Measurements from ENCODE around the gene HCN3. TPM values are rescaled to one million over a fixed set of nuclear protein-coding genes. Genes with fewer than 3 reads are reported as not detected.
"Not testable (repeated sequence)": the region's sequence is repeated elsewhere in the genome, so short reads cannot be mapped to it uniquely, and the experiment has no call there.

HCN3 gene
- total RNA-seq, 4 donors from 2014 or later = 6.6 to 12.8 (median 10.4) TPM

- no peak for DNase-seq (ENCODE audit: low spot score in 2 of 2)
- TF ChIP-seq POLR2A (IDR thresholded peaks at IDR 0.05) (no peak), EP300 (IDR thresholded peaks at IDR 0.05) (no peak), POLR2AphosphoS5 (IDR thresholded peaks at IDR 0.05) (no peak)
- TF ChIP-seq, protein P1, sequence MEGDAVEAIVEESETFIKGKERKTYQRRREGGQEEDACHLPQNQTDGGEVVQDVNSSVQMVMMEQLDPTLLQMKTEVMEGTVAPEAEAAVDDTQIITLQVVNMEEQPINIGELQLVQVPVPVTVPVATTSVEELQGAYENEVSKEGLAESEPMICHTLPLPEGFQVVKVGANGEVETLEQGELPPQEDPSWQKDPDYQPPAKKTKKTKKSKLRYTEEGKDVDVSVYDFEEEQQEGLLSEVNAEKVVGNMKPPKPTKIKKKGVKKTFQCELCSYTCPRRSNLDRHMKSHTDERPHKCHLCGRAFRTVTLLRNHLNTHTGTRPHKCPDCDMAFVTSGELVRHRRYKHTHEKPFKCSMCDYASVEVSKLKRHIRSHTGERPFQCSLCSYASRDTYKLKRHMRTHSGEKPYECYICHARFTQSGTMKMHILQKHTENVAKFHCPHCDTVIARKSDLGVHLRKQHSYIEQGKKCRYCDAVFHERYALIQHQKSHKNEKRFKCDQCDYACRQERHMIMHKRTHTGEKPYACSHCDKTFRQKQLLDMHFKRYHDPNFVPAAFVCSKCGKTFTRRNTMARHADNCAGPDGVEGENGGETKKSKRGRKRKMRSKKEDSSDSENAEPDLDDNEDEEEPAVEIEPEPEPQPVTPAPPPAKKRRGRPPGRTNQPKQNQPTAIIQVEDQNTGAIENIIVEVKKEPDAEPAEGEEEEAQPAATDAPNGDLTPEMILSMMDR (IDR thresholded peaks at IDR 0.05) = no peak
- Histone ChIP-seq H3K27ac (no peak overlapping the region), H3K36me3 (peaks cover 50% of the 10 kb centered on the region), H3K4me3 (no peak overlapping the region), H3K9me3 (no peaks in the 10 kb centered on the region), H3K4me1 (peaks cover 32% of the 10 kb centered on the region), H3K27me3 (no peaks in the 10 kb centered on the region)
- WGBS = 78% methylated on average over 6 of the region's 7 CpGs
Measured at GRCh38 chr1:155326631-155327037, 49.4 kb downstream of the HCN3 start.

DNA sequence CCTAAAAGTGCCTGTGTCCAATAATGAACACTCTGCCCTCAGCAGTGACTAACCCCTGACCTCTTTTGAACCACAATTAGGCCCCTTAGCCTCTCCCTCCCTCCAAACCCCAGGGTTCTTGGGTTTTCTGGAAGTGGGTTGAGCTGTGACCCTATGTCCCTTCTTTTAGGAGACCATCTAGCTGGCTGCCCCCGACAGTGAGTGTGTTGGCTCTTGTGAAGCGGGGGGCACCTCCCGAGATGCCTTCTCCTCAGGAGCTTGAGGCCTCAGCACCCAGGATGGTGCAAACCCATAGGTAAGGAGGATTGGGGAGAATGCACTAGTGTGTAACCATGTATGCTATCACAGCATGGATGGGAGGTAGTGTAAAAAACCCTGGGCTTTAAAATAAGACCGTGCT lies 50.7 kb downstream of the HCN3 start:
- TF ChIP-seq, protein P1 (IDR thresholded peaks at IDR 0.05) = no peak
- TF ChIP-seq EP300 (IDR thresholded peaks at IDR 0.05) (no peak), POLR2AphosphoS5 (IDR thresholded peaks at IDR 0.05) (no peak), POLR2A (IDR thresholded peaks at IDR 0.05) (no peak)
- no peaks in the 10 kb centered on the region for H3K9me3 ChIP-seq
- no peaks in the 10 kb centered on the region for H3K27me3 ChIP-seq
- WGBS = 83% methylated on average over 4 of the region's 4 CpGs
- no peak for DNase-seq (ENCODE audit: low spot score in 2 of 2)
- H3K36me3 ChIP-seq = peaks cover 53% of the 10 kb centered on the region
- peaks cover 18% of the 10 kb centered on the region for H3K4me1 ChIP-seq
- H3K4me3 ChIP-seq = no peak overlapping the region
- no peak overlapping the region for H3K27ac ChIP-seq

DNA sequence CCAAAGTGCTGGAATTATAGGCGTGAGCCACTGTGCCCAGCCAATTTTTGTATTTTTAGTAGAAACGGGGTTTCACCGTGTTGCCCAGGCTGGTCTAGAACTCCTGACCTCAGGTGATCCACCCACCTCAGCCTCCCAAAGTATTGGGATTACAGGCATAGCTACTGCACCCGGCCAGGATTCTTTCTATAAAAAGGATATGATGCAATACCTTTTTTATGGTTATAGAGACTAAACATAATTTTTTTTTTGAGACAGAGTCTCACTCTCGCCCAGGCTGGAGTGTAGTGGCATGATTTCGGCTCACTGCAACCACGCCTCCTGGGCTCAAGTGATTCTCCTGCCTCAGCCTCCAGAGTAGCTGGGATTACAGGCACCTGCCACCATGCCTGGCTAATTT lies 51.6 kb downstream of the HCN3 start:
- H3K9me3 ChIP-seq; H3K27ac ChIP-seq; DNase-seq (ENCODE audit: low spot score in 2 of 2); H3K4me3 ChIP-seq; H3K27me3 ChIP-seq: not testable (repeated sequence)
- Histone ChIP-seq H3K36me3 (peaks cover 53% of the 10 kb centered on the region), H3K4me1 (peaks cover 17% of the 10 kb centered on the region)
- WGBS = 72% methylated on average over 7 of the region's 7 CpGs

- TF ChIP-seq, protein P1 (IDR thresholded peaks at IDR 0.05) = no peak
- no peak for TF ChIP-seq POLR2A (IDR thresholded peaks at IDR 0.05)
- no peak for TF ChIP-seq EP300 (IDR thresholded peaks at IDR 0.05)
- no peak for TF ChIP-seq POLR2AphosphoS5 (IDR thresholded peaks at IDR 0.05)
- H3K36me3 ChIP-seq = peaks cover 60% of the 10 kb centered on the region
- no peak overlapping the region for H3K4me3 ChIP-seq
- no peaks in the 10 kb centered on the region for H3K9me3 ChIP-seq
- 63% methylated on average over 5 of the region's 11 CpGs for WGBS
- peaks cover 11% of the 10 kb centered on the region for H3K4me1 ChIP-seq
- H3K27me3 ChIP-seq = no peaks in the 10 kb centered on the region
- no peak for DNase-seq (ENCODE audit: low spot score in 2 of 2)
- H3K27ac ChIP-seq = no peak overlapping the region
Measured at GRCh38 chr1:155329980-155330598, 52.8 kb downstream of the HCN3 start.

GRCh38 chr1:155334962-155335361 lies 57.7 kb downstream of the HCN3 start:
- H3K27ac ChIP-seq = no peak overlapping the region
- H3K4me3 ChIP-seq = no peak overlapping the region
- TF ChIP-seq POLR2AphosphoS5 (IDR thresholded peaks at IDR 0.05) = no peak
- no peak for TF ChIP-seq POLR2A (IDR thresholded peaks at IDR 0.05)
- TF ChIP-seq, protein P1 (IDR thresholded peaks at IDR 0.05) = no peak
- no peak for TF ChIP-seq EP300 (IDR thresholded peaks at IDR 0.05)
- H3K36me3 ChIP-seq = peaks cover 65% of the 10 kb centered on the region
- WGBS = 47% methylated on average over 1 of the region's 1 CpG
- no peaks in the 10 kb centered on the region for H3K4me1 ChIP-seq
- H3K9me3 ChIP-seq = no peaks in the 10 kb centered on the region
- DNase-seq (ENCODE audit: low spot score in 2 of 2) = no peak
- no peaks in the 10 kb centered on the region for H3K27me3 ChIP-seq

Other genes with a start within 250 kb of the HCN3 start
- 10 to 100 TPM; 13.4 to 36.0 (median 14.5) TPM for gene DCST2, start 243.7 kb upstream of the HCN3 start, total RNA-seq
- 1 to 10 TPM in 3 of 4 donors, under 1 TPM in 1; 0.55 to 8.2 (median 2.8) TPM for gene DCST1, start 243.6 kb upstream of the HCN3 start, total RNA-seq
- 100 to 1,000 TPM; 304 to 327 (median 321) TPM for gene ADAM15, start 226.1 kb upstream of the HCN3 start, total RNA-seq
- gene EFNA4, start 213.7 kb upstream of the HCN3 start, total RNA-seq = 10 to 100 TPM; 22.4 to 44.2 (median 28.7) TPM
- 100 to 1,000 TPM in 1 of 4 donors, 10 to 100 TPM in 3; 28.8 to 104 (median 77.6) TPM for gene EFNA3, start 198.6 kb upstream of the HCN3 start, total RNA-seq
- gene EFNA1, start 149.6 kb upstream of the HCN3 start, total RNA-seq = 100 to 1,000 TPM in 3 of 4 donors, 10 to 100 TPM in 1; 88.9 to 198 (median 120) TPM
- gene SLC50A1, start 141.6 kb upstream of the HCN3 start, total RNA-seq = 10 to 100 TPM; 27.9 to 56.1 (median 32.6) TPM
- 10 to 100 TPM; 23.7 to 43.7 (median 30.2) TPM for gene DPM3, start 136.9 kb upstream of the HCN3 start, total RNA-seq
- 100 to 1,000 TPM in 2 of 4 donors, 10 to 100 TPM in 2; 77.1 to 180 (median 113) TPM for gene KRTCAP2, start 104.2 kb upstream of the HCN3 start, total RNA-seq
- under 1 TPM in 2 of 4 donors, not detected in 2; 0.34 to 0.80 TPM for gene TRIM46, start 103.6 kb upstream of the HCN3 start, total RNA-seq
- 10 to 100 TPM; 21.4 to 90.8 (median 26.7) TPM for gene THBS3, start 69.6 kb upstream of the HCN3 start, total RNA-seq
- 10 to 100 TPM; 19.8 to 51.7 (median 36.9) TPM for gene MTX1, start 68.8 kb upstream of the HCN3 start, total RNA-seq
- gene ENTREP3, start 22.0 kb upstream of the HCN3 start, total RNA-seq = 10 to 100 TPM; 23.6 to 32.1 (median 25.7) TPM
- gene SCAMP3, start 15.1 kb upstream of the HCN3 start, total RNA-seq = 10 to 100 TPM; 45.1 to 73.3 (median 67.6) TPM
- 10 to 100 TPM; 27.6 to 72.3 (median 36.2) TPM for gene CLK2, start 4.0 kb upstream of the HCN3 start, total RNA-seq
- gene PKLR, start 24.0 kb downstream of the HCN3 start, total RNA-seq = 1 to 10 TPM in 3 of 4 donors, under 1 TPM in 1; 0.24 to 2.5 (median 2.1) TPM
- gene FDPS, start 31.4 kb downstream of the HCN3 start, total RNA-seq = 100 to 1,000 TPM; 110 to 194 (median 147) TPM
- 10 to 100 TPM; 34.2 to 51.5 (median 42.8) TPM for gene RUSC1, start 43.4 kb downstream of the HCN3 start, total RNA-seq